ENCODE data around the gene KIR2DL3. TPM values are rescaled to one million over a fixed set of nuclear protein-coding genes. Genes with fewer than 3 reads are reported as not detected.
"Not testable (repeated sequence)": the region's sequence is repeated elsewhere in the genome, so short reads cannot be mapped to it uniquely, and the experiment has no call there.

The KIR2DL3 gene
- not detected for total RNA-seq

- not testable (repeated sequence) for H3K27me3 ChIP-seq (replicated peaks; ENCODE audit: insufficient read depth); H3K4me3 ChIP-seq; DNase-seq (ENCODE audit: low spot score); H3K4me1 ChIP-seq (replicated peaks); H3K9me3 ChIP-seq; H3K36me3 ChIP-seq; H3K27ac ChIP-seq
- WGBS: 92% methylated on average over 16 of the region's 16 CpGs
- intact Hi-C loops (cut with DNase I): loop anchor here (2.0 kb wide), 1 partner anchor 56 kb away; no protein-coding TSS in a partner anchor
These were observed at the start of gene KIR2DL3 for GRCh38 chr19:54738306-54738705. TSS of gene KIR2DL3 (plus strand) at chr19:54738513. CDS start at chr19:54738546, 33 bp downstream.

GRCh38 chr19:54691582-54692297, 46.6 kb upstream of the KIR2DL3 start:
- DNase-seq (ENCODE audit: low spot score): no peak
- no peaks in the 10 kb centered on the region for H3K4me1 ChIP-seq (replicated peaks)
- TF ChIP-seq POLR2A (IDR thresholded peaks at IDR 0.05) (no peak), POLR2AphosphoS5 (IDR thresholded peaks at IDR 0.05) (no peak), CTCF (IDR thresholded peaks at IDR 0.05) (no peak)
- no peak overlapping the region for H3K27ac ChIP-seq
- no peaks in the 10 kb centered on the region for H3K36me3 ChIP-seq
- H3K27me3 ChIP-seq (replicated peaks; ENCODE audit: insufficient read depth): no peaks in the 10 kb centered on the region
- WGBS: 68% methylated on average over 9 of the region's 9 CpGs
- H3K9me3 ChIP-seq: no peaks in the 10 kb centered on the region
- no peak overlapping the region for H3K4me3 ChIP-seq
- intact Hi-C loops (cut with DNase I): no loop called here

- TF ChIP-seq CTCF (IDR thresholded peaks at IDR 0.05): no peak
- no peak for TF ChIP-seq POLR2AphosphoS5 (IDR thresholded peaks at IDR 0.05)
- no peak for TF ChIP-seq POLR2A (IDR thresholded peaks at IDR 0.05)
- WGBS: 62% methylated on average over 4 of the region's 4 CpGs
These were observed 46.1 kb upstream of the KIR2DL3 start for GRCh38 chr19:54692298-54692615.

GRCh38 chr19:54694648-54695047, 43.7 kb upstream of the KIR2DL3 start:
- intact Hi-C loops (cut with DNase I): no loop called here
- no peaks in the 10 kb centered on the region for H3K9me3 ChIP-seq
- H3K27ac ChIP-seq: no peak overlapping the region
- H3K36me3 ChIP-seq: no peaks in the 10 kb centered on the region
- H3K4me1 ChIP-seq (replicated peaks): no peaks in the 10 kb centered on the region
- TF ChIP-seq CTCF (IDR thresholded peaks at IDR 0.05) (no peak), POLR2A (IDR thresholded peaks at IDR 0.05) (no peak), POLR2AphosphoS5 (IDR thresholded peaks at IDR 0.05) (no peak)
- H3K4me3 ChIP-seq: no peak overlapping the region
- H3K27me3 ChIP-seq (replicated peaks; ENCODE audit: insufficient read depth): no peaks in the 10 kb centered on the region
- 83% methylated on average over 5 of the region's 5 CpGs for WGBS
- DNase-seq (ENCODE audit: low spot score): no peak

More at GRCh38 chr19:54692298-54692615, 46.1 kb upstream of the KIR2DL3 start:
- no peak overlapping the region for H3K4me3 ChIP-seq
- intact Hi-C loops (cut with DNase I): no loop called here
- no peaks in the 10 kb centered on the region for H3K36me3 ChIP-seq
- H3K27ac ChIP-seq: no peak overlapping the region
- H3K27me3 ChIP-seq (replicated peaks; ENCODE audit: insufficient read depth): no peaks in the 10 kb centered on the region
- DNase-seq (ENCODE audit: low spot score): no peak
- H3K4me1 ChIP-seq (replicated peaks): no peaks in the 10 kb centered on the region
- no peaks in the 10 kb centered on the region for H3K9me3 ChIP-seq

GRCh38 chr19:54696117-54696548, 42.2 kb upstream of the KIR2DL3 start:
- H3K36me3 ChIP-seq: no peaks in the 10 kb centered on the region
- no peaks in the 10 kb centered on the region for H3K9me3 ChIP-seq
- 64% methylated on average over 8 of the region's 8 CpGs for WGBS
- no peaks in the 10 kb centered on the region for H3K27me3 ChIP-seq (replicated peaks; ENCODE audit: insufficient read depth)
- no peak for DNase-seq (ENCODE audit: low spot score)
- intact Hi-C loops (cut with DNase I): no loop called here
- H3K4me1 ChIP-seq (replicated peaks): no peaks in the 10 kb centered on the region
- H3K4me3 ChIP-seq: no peak overlapping the region
- no peak overlapping the region for H3K27ac ChIP-seq
- no peak for TF ChIP-seq POLR2AphosphoS5 (IDR thresholded peaks at IDR 0.05)
- no peak for TF ChIP-seq CTCF (IDR thresholded peaks at IDR 0.05)
- TF ChIP-seq POLR2A (IDR thresholded peaks at IDR 0.05): no peak
